H54 (cell line): Measurements from ENCODE around the gene GDF3.
A peak's percentile ranks its signal among the peaks of the same experiment; 100 is the strongest.
"Not testable (repeated sequence)": the region's sequence is repeated elsewhere in the genome, so short reads cannot be mapped to it uniquely, and the experiment has no call there.

ENCODE experiments used
- DNase-seq: peaks from one replicate; pipeline ENCODE4 v3.0.0; 2011; ENCODE audit warnings: low spot score, mixed read lengths; ENCODE audit not compliant: insufficient read length
- FAIRE-seq: peaks from 3 replicates; lab custom pipeline; 2011; peaks lifted over from hg19 to GRCh38; lab: Jason Lieb, UNC
- POLR2A ChIP-seq: IDR thresholded peaks from 2 replicates; pipeline ENCODE4 v1.6.1; 2011; ENCODE audit warnings: low read depth, mild to moderate bottlenecking, low read length

The GDF3 gene

DNA sequence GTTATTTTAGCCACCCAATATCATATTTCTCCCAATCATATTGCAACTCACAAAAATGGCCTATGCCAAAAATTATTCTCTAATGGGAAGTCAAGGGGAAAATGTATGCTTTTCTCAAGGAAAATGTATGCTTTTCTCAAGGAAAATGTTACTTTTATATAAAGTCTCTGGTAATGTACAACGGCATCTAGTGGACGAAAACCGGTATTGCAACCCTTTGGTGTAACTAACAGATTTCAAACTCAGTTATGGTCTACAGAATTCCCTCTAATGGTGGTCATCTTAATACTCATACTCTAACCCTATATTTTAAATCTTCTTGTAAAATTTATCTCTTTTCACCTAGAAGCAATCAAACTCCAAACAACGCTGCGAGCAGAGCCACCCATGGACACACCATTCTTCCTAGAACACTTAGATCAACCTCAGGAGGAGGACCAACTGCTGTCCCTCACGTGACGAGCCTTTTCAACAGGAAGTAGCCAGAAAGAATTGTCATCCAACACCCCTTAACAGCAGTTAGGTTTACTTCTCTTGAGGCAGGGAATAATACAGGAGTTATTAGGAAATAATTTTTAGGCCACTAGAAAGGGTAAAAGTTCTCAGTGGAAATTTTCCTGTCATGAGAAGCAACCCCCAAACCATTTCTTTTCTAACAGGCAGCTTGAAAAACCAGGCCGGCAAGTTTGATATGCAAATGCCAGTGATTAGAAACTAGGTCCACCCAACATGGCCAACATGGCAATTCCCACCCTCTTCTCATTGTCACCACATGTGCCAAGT is 50.0 kb downstream of the GDF3 start:
- DNase-seq: peak; percentile 33
- TF ChIP-seq POLR2A: no peak
- peak; percentile 38 for FAIRE-seq

- TF ChIP-seq POLR2A: no peak
- no peak for FAIRE-seq
- DNase-seq: no peak
These were observed 52.7 kb downstream of the GDF3 start for GRCh38 chr12:7642876-7643309.

- DNase-seq: no peak
- no peak for TF ChIP-seq POLR2A
- no peak for FAIRE-seq
These were observed 53.3 kb downstream of the GDF3 start for GRCh38 chr12:7642287-7642686.

DNA sequence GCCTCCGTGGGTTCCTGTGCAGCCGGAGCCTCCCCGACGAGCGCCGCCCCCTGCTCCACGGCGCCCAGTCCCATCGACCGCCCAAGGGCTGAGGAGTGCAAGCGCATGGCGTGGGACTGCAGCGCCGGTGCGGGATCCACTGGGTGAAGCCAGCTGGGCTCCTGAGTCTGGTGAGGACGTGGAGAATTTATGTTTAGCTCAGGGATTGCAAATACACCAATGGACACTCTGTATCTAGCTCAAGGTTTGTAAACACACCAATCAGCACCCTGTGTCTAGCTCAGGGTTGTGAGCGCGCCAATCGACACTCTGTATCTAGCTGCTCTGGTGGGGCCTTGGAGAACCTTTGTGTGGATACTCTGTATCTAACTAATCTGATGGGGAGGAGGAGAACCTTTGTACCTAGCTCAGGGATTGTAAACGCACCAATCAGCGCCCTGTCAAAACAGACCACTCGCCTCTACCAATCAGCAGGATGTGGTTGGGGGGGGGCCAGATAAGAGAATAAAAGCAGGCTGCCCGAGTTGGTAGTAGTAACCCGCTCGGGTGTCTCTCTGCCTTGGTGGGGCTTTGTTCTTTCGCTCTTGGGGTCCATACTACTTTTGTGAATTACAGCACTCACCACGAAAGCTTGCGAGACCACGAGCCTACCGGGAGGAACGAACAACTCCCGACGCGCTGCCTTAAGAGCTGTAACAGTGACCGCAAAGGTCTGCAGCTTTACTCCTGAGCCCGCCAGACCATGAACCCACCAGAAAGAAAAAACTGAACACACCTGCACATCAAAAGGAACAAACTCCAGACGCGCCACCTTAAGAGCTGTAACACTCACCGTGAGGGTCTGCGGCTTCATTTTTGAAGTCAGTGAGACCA is 55.2 kb downstream of the GDF3 start:
- DNase-seq, FAIRE-seq: not testable (repeated sequence)
